C4-2B (cell line): ENCODE results near the gene ST6GALNAC3.

Experiments used
- CTCF ChIP-seq: fragments of 450-650 bp; conservative IDR thresholded peaks from 2 replicates; pipeline ENCODE4 v1.5.1; 2017; ENCODE audit warnings: mild to moderate bottlenecking
- ZFX ChIP-seq: fragments of 450-650 bp; IDR thresholded peaks from 2 replicates; pipeline ENCODE4 v1.6.1; 2017

GRCh38 chr1:76640723-76641122 is 566.2 kb downstream of the ST6GALNAC3 start:
- TF ChIP-seq CTCF (no peak), ZFX (no peak)
